Testis (tissue), 2 donors: Measurements from ENCODE around the gene MYOM1.

Experiments used
- POLR2A ChIP-seq: fragments of 450-650 bp; IDR thresholded peaks from one replicate; pipeline ENCODE4 v1.6.1; 2017; ENCODE audit warnings: antibody characterized with exemption, mild to moderate bottlenecking, moderate library complexity
- TF ChIP-seq, protein P1 (sequence below), 3 experiments: fragments of 450-650 bp in 2 of 3; fragments of 200-600 bp in 1 of 3; sonication (generic) in 1 of 3; IDR thresholded peaks; one replicate each; pipeline ENCODE4 v1.5.1; 2016 to 2019; ENCODE audit warnings: antibody characterized with exemption in 3 of 3, mild to moderate bottlenecking in 2 of 3, moderate library complexity in 1 of 3

DNA sequence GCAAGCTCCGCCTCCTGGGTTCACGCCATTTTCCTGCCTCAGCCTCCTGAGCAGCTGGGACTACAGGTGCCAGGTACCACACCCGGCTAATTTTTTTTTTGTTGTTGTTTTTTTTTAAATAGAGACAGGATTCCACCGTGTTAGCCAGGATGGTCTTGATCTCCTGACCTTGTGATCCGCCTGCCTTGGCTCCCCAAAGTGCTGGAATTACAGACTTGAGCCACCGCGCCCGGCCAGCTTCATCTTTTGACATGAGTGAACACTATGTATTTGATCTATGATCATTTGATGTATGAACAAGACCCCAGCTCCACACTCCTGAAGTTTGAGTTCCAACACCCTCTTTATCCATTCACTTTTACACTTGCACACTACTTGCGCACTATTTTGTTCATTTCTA is 163.5 kb downstream of the MYOM1 start:
- TF ChIP-seq POLR2A = no peak
- TF ChIP-seq, protein P1, sequence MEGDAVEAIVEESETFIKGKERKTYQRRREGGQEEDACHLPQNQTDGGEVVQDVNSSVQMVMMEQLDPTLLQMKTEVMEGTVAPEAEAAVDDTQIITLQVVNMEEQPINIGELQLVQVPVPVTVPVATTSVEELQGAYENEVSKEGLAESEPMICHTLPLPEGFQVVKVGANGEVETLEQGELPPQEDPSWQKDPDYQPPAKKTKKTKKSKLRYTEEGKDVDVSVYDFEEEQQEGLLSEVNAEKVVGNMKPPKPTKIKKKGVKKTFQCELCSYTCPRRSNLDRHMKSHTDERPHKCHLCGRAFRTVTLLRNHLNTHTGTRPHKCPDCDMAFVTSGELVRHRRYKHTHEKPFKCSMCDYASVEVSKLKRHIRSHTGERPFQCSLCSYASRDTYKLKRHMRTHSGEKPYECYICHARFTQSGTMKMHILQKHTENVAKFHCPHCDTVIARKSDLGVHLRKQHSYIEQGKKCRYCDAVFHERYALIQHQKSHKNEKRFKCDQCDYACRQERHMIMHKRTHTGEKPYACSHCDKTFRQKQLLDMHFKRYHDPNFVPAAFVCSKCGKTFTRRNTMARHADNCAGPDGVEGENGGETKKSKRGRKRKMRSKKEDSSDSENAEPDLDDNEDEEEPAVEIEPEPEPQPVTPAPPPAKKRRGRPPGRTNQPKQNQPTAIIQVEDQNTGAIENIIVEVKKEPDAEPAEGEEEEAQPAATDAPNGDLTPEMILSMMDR (IDR thresholded peaks at IDR 0.05) = no peak
